Measurements from ENCODE around the gene PPM1N.

GRCh38 chr19:45489216-45489855, 8.9 kb upstream of the PPM1N start:
- no peak for TF ChIP-seq POLR2AphosphoS5 (IDR thresholded peaks at IDR 0.05; ENCODE audit: low read depth, low read length)
- no peak for TF ChIP-seq POLR2A (IDR thresholded peaks at IDR 0.05; ENCODE audit: low read depth, low read length)

Measured in GM12892 (cell line).